ENCODE data around the gene MOV10. TPM values are rescaled to one million over a fixed set of nuclear protein-coding genes. Genes with fewer than 3 reads are reported as not detected.

MOV10 gene
- total and polyA plus RNA-seq, 9 of the 15 experiments (the other 6 are each of a cell fraction or from before 2014, with no cell fraction given): 16.7 to 105 (median 49.5) TPM

DNA sequence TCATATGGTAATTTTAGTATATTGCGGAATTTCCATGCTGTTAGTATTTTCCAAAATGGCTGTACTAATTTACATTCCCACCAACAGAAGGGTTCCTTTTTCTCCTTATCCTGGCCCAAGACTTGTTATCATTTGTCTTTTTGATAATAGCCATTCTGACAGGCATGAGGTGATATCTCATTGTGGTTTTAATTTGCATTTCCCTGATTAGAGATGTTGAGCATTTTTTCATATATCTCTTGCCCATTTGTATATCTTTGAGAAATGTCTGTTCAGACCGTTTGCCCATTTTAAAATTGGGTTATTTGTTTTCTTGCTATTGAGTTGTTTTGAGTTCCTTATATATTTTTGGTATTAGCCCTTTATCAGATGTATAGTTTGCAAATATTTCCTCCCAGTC is 40.8 kb upstream of the MOV10 start (continued):
- TF ChIP-seq, protein P1, sequence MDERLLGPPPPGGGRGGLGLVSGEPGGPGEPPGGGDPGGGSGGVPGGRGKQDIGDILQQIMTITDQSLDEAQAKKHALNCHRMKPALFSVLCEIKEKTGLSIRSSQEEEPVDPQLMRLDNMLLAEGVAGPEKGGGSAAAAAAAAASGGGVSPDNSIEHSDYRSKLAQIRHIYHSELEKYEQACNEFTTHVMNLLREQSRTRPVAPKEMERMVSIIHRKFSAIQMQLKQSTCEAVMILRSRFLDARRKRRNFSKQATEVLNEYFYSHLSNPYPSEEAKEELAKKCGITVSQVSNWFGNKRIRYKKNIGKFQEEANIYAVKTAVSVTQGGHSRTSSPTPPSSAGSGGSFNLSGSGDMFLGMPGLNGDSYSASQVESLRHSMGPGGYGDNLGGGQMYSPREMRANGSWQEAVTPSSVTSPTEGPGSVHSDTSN (CRISPR knock-in tag; IDR thresholded peaks at IDR 0.05; ENCODE audit: low read depth): no peak
- TF ChIP-seq, protein P1 (tag; conservative IDR thresholded peaks at IDR 0.05; ENCODE audit: low read depth): peak; percentile 60
- TF ChIP-seq ZSCAN29 (IDR thresholded peaks at IDR 0.05) (no peak), TEAD4 (IDR thresholded peaks at IDR 0.05; ENCODE audit: low read length) (peak; percentile 24; the same call in 1 of the 2 replicates), TEAD4 (CRISPR knock-in tag; IDR thresholded peaks at IDR 0.05; ENCODE audit: borderline replicate concordance) (no peak), RCOR1 (IDR thresholded peaks at IDR 0.05; ENCODE audit: borderline replicate concordance in 1 of 2, low read depth in 2 of 2, low read length in 2 of 2) (0 out of 4 replicates have a peak, but pooled peaks of 1 of the 2 experiments have one; percentile 42), MEF2D (tag; conservative IDR thresholded peaks at IDR 0.05; ENCODE audit: low read depth) (no peak), SRSF3 (IDR thresholded peaks at IDR 0.05; ENCODE audit: insufficient read depth, low read length) (no peak), EHMT2 (IDR thresholded peaks at IDR 0.05) (no peak), HNRNPLL (IDR thresholded peaks at IDR 0.05; ENCODE audit: low read depth, low read length, poor library complexity, severe bottlenecking) (no peak), MCM5 (IDR thresholded peaks at IDR 0.05; ENCODE audit: low read depth) (no peak), DPF2 (IDR thresholded peaks at IDR 0.05) (peak; percentile 62; the same call in 1 of the 2 replicates), SMARCC2 (IDR thresholded peaks at IDR 0.05; ENCODE audit: low read depth) (no peak), HDAC2 (IDR thresholded peaks at IDR 0.05) (0 out of 2 replicates have a peak, but pooled peaks have one; percentile 15), NR2C2 (CRISPR knock-in tag; IDR thresholded peaks at IDR 0.05) (no peak), NR2C2 (tag; IDR thresholded peaks at IDR 0.05) (no peak), ELF4 (CRISPR knock-in tag; IDR thresholded peaks at IDR 0.05) (no peak), MAFG (tag; conservative IDR thresholded peaks at IDR 0.05) (no peak)
- TF ChIP-seq, protein P2, sequence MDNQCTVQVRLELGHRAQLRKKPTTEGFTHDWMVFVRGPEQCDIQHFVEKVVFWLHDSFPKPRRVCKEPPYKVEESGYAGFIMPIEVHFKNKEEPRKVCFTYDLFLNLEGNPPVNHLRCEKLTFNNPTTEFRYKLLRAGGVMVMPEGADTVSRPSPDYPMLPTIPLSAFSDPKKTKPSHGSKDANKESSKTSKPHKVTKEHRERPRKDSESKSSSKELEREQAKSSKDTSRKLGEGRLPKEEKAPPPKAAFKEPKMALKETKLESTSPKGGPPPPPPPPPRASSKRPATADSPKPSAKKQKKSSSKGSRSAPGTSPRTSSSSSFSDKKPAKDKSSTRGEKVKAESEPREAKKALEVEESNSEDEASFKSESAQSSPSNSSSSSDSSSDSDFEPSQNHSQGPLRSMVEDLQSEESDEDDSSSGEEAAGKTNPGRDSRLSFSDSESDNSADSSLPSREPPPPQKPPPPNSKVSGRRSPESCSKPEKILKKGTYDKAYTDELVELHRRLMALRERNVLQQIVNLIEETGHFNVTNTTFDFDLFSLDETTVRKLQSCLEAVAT (IDR thresholded peaks at IDR 0.05): 0 out of 4 replicates have a peak, but pooled peaks of 1 of the 2 experiments have one; percentile 13
- TF ChIP-seq, protein P3, sequence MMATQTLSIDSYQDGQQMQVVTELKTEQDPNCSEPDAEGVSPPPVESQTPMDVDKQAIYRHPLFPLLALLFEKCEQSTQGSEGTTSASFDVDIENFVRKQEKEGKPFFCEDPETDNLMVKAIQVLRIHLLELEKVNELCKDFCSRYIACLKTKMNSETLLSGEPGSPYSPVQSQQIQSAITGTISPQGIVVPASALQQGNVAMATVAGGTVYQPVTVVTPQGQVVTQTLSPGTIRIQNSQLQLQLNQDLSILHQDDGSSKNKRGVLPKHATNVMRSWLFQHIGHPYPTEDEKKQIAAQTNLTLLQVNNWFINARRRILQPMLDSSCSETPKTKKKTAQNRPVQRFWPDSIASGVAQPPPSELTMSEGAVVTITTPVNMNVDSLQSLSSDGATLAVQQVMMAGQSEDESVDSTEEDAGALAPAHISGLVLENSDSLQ (IDR thresholded peaks at IDR 0.05): peak; percentile 86
- TF ChIP-seq, protein P4, sequence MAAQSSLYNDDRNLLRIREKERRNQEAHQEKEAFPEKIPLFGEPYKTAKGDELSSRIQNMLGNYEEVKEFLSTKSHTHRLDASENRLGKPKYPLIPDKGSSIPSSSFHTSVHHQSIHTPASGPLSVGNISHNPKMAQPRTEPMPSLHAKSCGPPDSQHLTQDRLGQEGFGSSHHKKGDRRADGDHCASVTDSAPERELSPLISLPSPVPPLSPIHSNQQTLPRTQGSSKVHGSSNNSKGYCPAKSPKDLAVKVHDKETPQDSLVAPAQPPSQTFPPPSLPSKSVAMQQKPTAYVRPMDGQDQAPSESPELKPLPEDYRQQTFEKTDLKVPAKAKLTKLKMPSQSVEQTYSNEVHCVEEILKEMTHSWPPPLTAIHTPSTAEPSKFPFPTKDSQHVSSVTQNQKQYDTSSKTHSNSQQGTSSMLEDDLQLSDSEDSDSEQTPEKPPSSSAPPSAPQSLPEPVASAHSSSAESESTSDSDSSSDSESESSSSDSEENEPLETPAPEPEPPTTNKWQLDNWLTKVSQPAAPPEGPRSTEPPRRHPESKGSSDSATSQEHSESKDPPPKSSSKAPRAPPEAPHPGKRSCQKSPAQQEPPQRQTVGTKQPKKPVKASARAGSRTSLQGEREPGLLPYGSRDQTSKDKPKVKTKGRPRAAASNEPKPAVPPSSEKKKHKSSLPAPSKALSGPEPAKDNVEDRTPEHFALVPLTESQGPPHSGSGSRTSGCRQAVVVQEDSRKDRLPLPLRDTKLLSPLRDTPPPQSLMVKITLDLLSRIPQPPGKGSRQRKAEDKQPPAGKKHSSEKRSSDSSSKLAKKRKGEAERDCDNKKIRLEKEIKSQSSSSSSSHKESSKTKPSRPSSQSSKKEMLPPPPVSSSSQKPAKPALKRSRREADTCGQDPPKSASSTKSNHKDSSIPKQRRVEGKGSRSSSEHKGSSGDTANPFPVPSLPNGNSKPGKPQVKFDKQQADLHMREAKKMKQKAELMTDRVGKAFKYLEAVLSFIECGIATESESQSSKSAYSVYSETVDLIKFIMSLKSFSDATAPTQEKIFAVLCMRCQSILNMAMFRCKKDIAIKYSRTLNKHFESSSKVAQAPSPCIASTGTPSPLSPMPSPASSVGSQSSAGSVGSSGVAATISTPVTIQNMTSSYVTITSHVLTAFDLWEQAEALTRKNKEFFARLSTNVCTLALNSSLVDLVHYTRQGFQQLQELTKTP (IDR thresholded peaks at IDR 0.05; ENCODE audit: low read depth in 1 of 2, partially characterized antibody in 2 of 2): peak in 1 of 2 experiments; percentile 98
